Endothelial cell of umbilical vein (primary cell): ENCODE data around the gene CLEC11A. TPM values are rescaled to one million over a fixed set of nuclear protein-coding genes. Genes with fewer than 3 reads are reported as not detected.
A peak's percentile ranks its signal among the peaks of the same experiment; 100 is the strongest.

Experiments used
- BruUV-seq: library from RNA; stranded (reverse); fragments of 400-500 nt; replicated peaks from 2 replicates; lab custom pipeline; 2021; lab: Mats Ljungman, UMichigan
- CTCF ChIA-PET: fragments of 300-600, 350-600 bp; sonication (Branson Sonifier 250); formaldehyde crosslinking; loops from one replicate; lab custom pipeline; 2021; ENCODE audit warnings: antibody characterized with exemption, inconsistent platforms; lab: Charles Lee
- POLR2A ChIA-PET: fragments of 300-600, 350-600 bp; sonication (Branson Sonifier 250); formaldehyde crosslinking; loops from one replicate; lab custom pipeline; 2021; ENCODE audit warnings: antibody characterized with exemption, inconsistent platforms; lab: Charles Lee
- DNase-seq: peaks from one replicate; pipeline ENCODE4 v3.0.0-alpha.2; 2011; ENCODE audit warnings: low read depth, low spot score
- FAIRE-seq: peaks from 2 replicates; lab custom pipeline; 2011; peaks lifted over from hg19 to GRCh38; lab: Jason Lieb, UNC
- H2AFZ ChIP-seq: 2 replicates; pipeline ENCODE4 v1.6.0; 2012; ENCODE audit warnings: low read depth, low read length, control low read depth, inconsistent platforms
- H3K27ac ChIP-seq: 2 replicates; pipeline ENCODE4 v1.5.1; 2011; ENCODE audit warnings: low read depth, mild to moderate bottlenecking, control low read depth, low read length, moderate library complexity; ENCODE audit not compliant: insufficient read depth
- H3K27me3 ChIP-seq, 2 experiments: 2 replicates each; pipeline versions ENCODE4 v1.6.0 to v1.6.1; 2011; ENCODE audit warnings: low read length in 2 of 2, mixed read lengths in 1 of 2; ENCODE audit not compliant: control insufficient read depth in 2 of 2, insufficient read depth in 2 of 2
- H3K36me3 ChIP-seq, 2 experiments: 2 replicates in 1 of 2; 3 replicates in 1 of 2; pipeline ENCODE4 v1.5.1; 2011; ENCODE audit warnings: low read length in 2 of 2, mild to moderate bottlenecking in 1 of 2, moderate library complexity in 1 of 2; ENCODE audit not compliant: control insufficient read depth in 2 of 2, insufficient read depth in 2 of 2; ENCODE audit errors: extremely low read depth in 1 of 2
- H3K4me1 ChIP-seq: 3 replicates; pipeline ENCODE4 v1.5.1; 2011; ENCODE audit warnings: mild to moderate bottlenecking, low read length; ENCODE audit not compliant: control insufficient read depth, insufficient read depth; ENCODE audit errors: extremely low read depth
- H3K4me2 ChIP-seq: 2 replicates; pipeline ENCODE4 v1.6.1; 2011; ENCODE audit warnings: low read length, control low read depth, mixed read lengths; ENCODE audit not compliant: insufficient read depth
- H3K4me3 ChIP-seq, 3 experiments: fragments of 200-600 bp in 1 of 3; sonication (generic), shearing (Covaris generic) in 1 of 3; replicated peaks in 1 of 3; 2 replicates each; pipeline ENCODE4 v1.5.1; 2011 to 2016; ENCODE audit warnings: control low read depth in 3 of 3, low read length in 3 of 3, mild to moderate bottlenecking in 2 of 3, inconsistent platforms in 1 of 3, low read depth in 1 of 3, moderate library complexity in 1 of 3; ENCODE audit not compliant: insufficient read depth in 1 of 3
- H3K79me2 ChIP-seq: 2 replicates; pipeline ENCODE4 v1.6.0; 2012; ENCODE audit warnings: low read length, inconsistent platforms; ENCODE audit not compliant: control insufficient read depth, insufficient read depth
- H3K9ac ChIP-seq: replicated peaks from 2 replicates; pipeline ENCODE3; 2011; ENCODE audit warnings: low read length, control low read depth; ENCODE audit not compliant: insufficient read depth; ENCODE audit errors: extremely low read depth
- H3K9me1 ChIP-seq: replicated peaks from 3 replicates; pipeline ENCODE4 v1.6.0; 2011; ENCODE audit warnings: mild to moderate bottlenecking, low read length; ENCODE audit not compliant: control insufficient read depth, insufficient read depth; ENCODE audit errors: extremely low read depth
- H3K9me3 ChIP-seq: replicated peaks from 2 replicates; pipeline ENCODE4 v1.5.1; 2012; ENCODE audit warnings: low read length, inconsistent platforms; ENCODE audit not compliant: control insufficient read depth, insufficient read depth
- H4K20me1 ChIP-seq: replicated peaks from 2 replicates; pipeline ENCODE3; 2011; ENCODE audit warnings: mild to moderate bottlenecking, low read length; ENCODE audit not compliant: control insufficient read depth, insufficient read depth; ENCODE audit errors: extremely low read depth
- CTCF ChIP-seq, 2 donors: IDR thresholded peaks; 1 replicate in 1 of 2; 2 replicates in 1 of 2; pipeline ENCODE4 v1.5.1; 2011; ENCODE audit warnings: low read length in 2 of 2, mild to moderate bottlenecking in 2 of 2, moderate library complexity in 2 of 2, control low read depth in 1 of 2, inconsistent platforms in 1 of 2, low read depth in 1 of 2; ENCODE audit not compliant: insufficient read depth in 1 of 2; ENCODE audit errors: extremely low read depth in 1 of 2
- EZH2 ChIP-seq: IDR thresholded peaks from 2 replicates; pipeline ENCODE4 v1.6.1; 2012; ENCODE audit warnings: borderline replicate concordance, low read depth, mild to moderate bottlenecking, moderate library complexity, low read length, inconsistent platforms; ENCODE audit not compliant: severe bottlenecking
- GATA2 ChIP-seq: IDR thresholded peaks from 2 replicates; pipeline ENCODE4 v1.7.0; 2011; ENCODE audit warnings: low read depth, mild to moderate bottlenecking, moderate library complexity, mixed read lengths, low read length; ENCODE audit not compliant: insufficient read length, insufficient read depth
- MYC ChIP-seq: IDR thresholded peaks from one replicate; pipeline ENCODE4 v1.6.1; 2011; ENCODE audit warnings: mild to moderate bottlenecking, low read depth, low read length
- POLR2A ChIP-seq: IDR thresholded peaks from 2 replicates; pipeline ENCODE4 v1.6.1; 2012; ENCODE audit warnings: low read depth, mild to moderate bottlenecking, control low read depth, low read length
- POLR2AphosphoS5 ChIP-seq: IDR thresholded peaks from 2 replicates; pipeline ENCODE4 v1.6.1; 2012; ENCODE audit warnings: low read depth, mild to moderate bottlenecking, control low read depth, low read length, moderate library complexity; ENCODE audit not compliant: insufficient read depth
- dilution Hi-C: fragments of 300-500 bp; cut with MboI; formaldehyde crosslinking; loops from one replicate; pipeline ENCODE4 v1.15.0; 2019; ENCODE audit warnings: low sequenced_read_pairs; ENCODE audit not compliant: extremely low pct_ligation_motif_present
- intact Hi-C: fragments of 100-400 bp; cut with micrococcal nuclease; formaldehyde crosslinking; loops from one replicate; pipeline ENCODE4 v1.10.0; 2022
- polyA plus RNA-seq, 4 experiments: library from polyadenylated mRNA; depleted of rRNA in 3 of 4; stranded (reverse) in 3 of 4; unstranded in 1 of 4; fragments of >200 nt; gene quantifications; 2 replicates each; pipeline versions ENCODE4 v1.2.1 to v1.2.3, GENCODE V29; 2011 to 2012; ENCODE audit warnings: missing spikeins in 1 of 4
- total RNA-seq: library from RNA; stranded (reverse); gene quantifications from 2 replicates; pipeline ENCODE4 v1.2.3, GENCODE V29; 2021
- TF ChIP-seq, protein P1 (sequence below): IDR thresholded peaks from 2 replicates; pipeline ENCODE4 v1.6.1; 2011; ENCODE audit not compliant: insufficient read depth, insufficient read length

The CLEC11A gene
- total and polyA plus RNA-seq, 2 donors (not counting 3 experiments of a cell fraction or from before 2014, with no cell fraction given), result 10.4 to 30.1 TPM

GRCh38 chr19:50695251-50696093 lies 27.7 kb upstream of the CLEC11A start:
- Histone ChIP-seq H4K20me1 (no peaks in the 10 kb centered on the region), H3K27me3 (peaks cover 12 to 22% of the 10 kb centered on the region in 2 experiments), H3K4me3 (no peak overlapping the region), H3K27ac (no peak overlapping the region), H3K79me2 (no peaks in the 10 kb centered on the region), H3K9ac (no peak overlapping the region), H3K4me1 (no peaks in the 10 kb centered on the region), H3K4me2 (no peak overlapping the region), H2AFZ (no peak overlapping the region), H3K9me1 (no peaks in the 10 kb centered on the region), H3K9me3 (no peaks in the 10 kb centered on the region), H3K36me3 (no peaks in the 10 kb centered on the region)
- intact Hi-C loops (no loop called here), dilution Hi-C loops (no loop called here)
- POLR2A ChIA-PET, result no interaction called here
- no TSS peak for BruUV-seq
- FAIRE-seq (no peak), DNase-seq (no peak)
- TF ChIP-seq POLR2AphosphoS5, result no peak
- TF ChIP-seq EZH2, result peak; percentile 29
- no peak for TF ChIP-seq MYC
- TF ChIP-seq CTCF (IDR thresholded peaks at IDR 0.05; ENCODE audit: extremely low read depth in 1 of 2, insufficient read depth in 1 of 2, low read depth in 1 of 2, low read length in 2 of 2), result no peak
- no peak for TF ChIP-seq POLR2A
- no peak for TF ChIP-seq GATA2
- TF ChIP-seq, protein P1, sequence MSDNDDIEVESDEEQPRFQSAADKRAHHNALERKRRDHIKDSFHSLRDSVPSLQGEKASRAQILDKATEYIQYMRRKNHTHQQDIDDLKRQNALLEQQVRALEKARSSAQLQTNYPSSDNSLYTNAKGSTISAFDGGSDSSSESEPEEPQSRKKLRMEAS, result no peak
- CTCF ChIA-PET, result interaction anchor here (0.6 to 1.1 kb wide), 5 partner anchors 8 to 29 kb away, joined by 3 to 5 read pairs (median 4); no protein-coding TSS in a partner anchor
